NB4 (cell line): ENCODE measurements around the gene CELF4.

Source experiments
- MYC ChIP-seq: IDR thresholded peaks from 2 replicates; pipeline ENCODE4 v1.6.1; 2011; ENCODE audit warnings: low read depth, low read length
- TF ChIP-seq, protein P1 (sequence below): IDR thresholded peaks from one replicate; pipeline ENCODE4 v1.5.1; 2012; ENCODE audit warnings: low read depth, low read length

DNA sequence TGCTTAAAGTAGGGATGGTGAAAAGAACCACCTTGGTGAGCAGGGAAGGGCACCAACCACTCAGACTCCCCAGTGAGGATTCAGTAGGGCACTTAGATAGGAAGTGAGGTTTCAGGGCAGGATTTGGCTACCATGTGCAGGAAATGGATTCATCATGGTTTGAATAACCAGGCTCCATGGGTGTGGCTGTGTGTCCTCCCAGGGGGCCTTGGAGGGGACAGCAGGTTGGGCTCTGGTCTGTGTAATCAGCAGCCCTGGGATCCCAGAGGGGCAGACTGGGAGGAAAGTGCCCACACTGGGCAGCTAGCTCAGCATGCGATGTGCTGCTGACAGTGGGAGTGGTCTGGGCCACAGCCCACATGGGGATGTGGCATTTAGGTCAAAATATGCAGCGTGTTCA is 224.6 kb downstream of the CELF4 start:
- TF ChIP-seq, protein P1, sequence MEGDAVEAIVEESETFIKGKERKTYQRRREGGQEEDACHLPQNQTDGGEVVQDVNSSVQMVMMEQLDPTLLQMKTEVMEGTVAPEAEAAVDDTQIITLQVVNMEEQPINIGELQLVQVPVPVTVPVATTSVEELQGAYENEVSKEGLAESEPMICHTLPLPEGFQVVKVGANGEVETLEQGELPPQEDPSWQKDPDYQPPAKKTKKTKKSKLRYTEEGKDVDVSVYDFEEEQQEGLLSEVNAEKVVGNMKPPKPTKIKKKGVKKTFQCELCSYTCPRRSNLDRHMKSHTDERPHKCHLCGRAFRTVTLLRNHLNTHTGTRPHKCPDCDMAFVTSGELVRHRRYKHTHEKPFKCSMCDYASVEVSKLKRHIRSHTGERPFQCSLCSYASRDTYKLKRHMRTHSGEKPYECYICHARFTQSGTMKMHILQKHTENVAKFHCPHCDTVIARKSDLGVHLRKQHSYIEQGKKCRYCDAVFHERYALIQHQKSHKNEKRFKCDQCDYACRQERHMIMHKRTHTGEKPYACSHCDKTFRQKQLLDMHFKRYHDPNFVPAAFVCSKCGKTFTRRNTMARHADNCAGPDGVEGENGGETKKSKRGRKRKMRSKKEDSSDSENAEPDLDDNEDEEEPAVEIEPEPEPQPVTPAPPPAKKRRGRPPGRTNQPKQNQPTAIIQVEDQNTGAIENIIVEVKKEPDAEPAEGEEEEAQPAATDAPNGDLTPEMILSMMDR, result no peak
- TF ChIP-seq MYC, result no peak
